ENCODE measurements around the gene AOPEP. TPM values are rescaled to one million over a fixed set of nuclear protein-coding genes. Genes with fewer than 3 reads are reported as not detected.

Gene AOPEP
- total RNA-seq, 1 donor from 2014 or later = 48.0 TPM

- peaks cover 2 to 4% (median 3%) of the 10 kb centered on the region in 3 donors for H3K36me3 ChIP-seq (ENCODE audit: control insufficient read depth in 3 of 3, insufficient read depth in 3 of 3, low read length in 3 of 3)
- H3K9ac ChIP-seq (ENCODE audit: low read depth in 1 of 3, low read length in 3 of 3) = no peak overlapping the region
- H3K4me3 ChIP-seq (ENCODE audit: low read length in 3 of 3) = no peak overlapping the region
- H3K4me1 ChIP-seq (ENCODE audit: control insufficient read depth in 3 of 3, insufficient read depth in 3 of 3, low read length in 3 of 3) = peaks cover 21 to 48% (median 46%) of the 10 kb centered on the region in 3 donors
- no peaks in the 10 kb centered on the region for H3K27me3 ChIP-seq (ENCODE audit: control insufficient read depth in 3 of 3, insufficient read depth in 3 of 3, low read length in 3 of 3)
- H3K27ac ChIP-seq (ENCODE audit: low read depth, low read length) = peak overlapping the region; percentile 71
- no peaks in the 10 kb centered on the region for H3K9me3 ChIP-seq (ENCODE audit: control insufficient read depth in 3 of 3, low read length in 3 of 3)
Observed at GRCh38 chr9:94807556-94807955, 81.1 kb downstream of the AOPEP start.

- H3K27me3 ChIP-seq (ENCODE audit: control insufficient read depth in 3 of 3, insufficient read depth in 3 of 3, low read length in 3 of 3) = no peaks in the 10 kb centered on the region
- no peak overlapping the region for H3K9ac ChIP-seq (ENCODE audit: low read depth in 1 of 3, low read length in 3 of 3)
- H3K4me3 ChIP-seq (ENCODE audit: low read length in 3 of 3) = no peak overlapping the region
- peaks cover 2 to 4% (median 3%) of the 10 kb centered on the region in 3 donors for H3K36me3 ChIP-seq (ENCODE audit: control insufficient read depth in 3 of 3, insufficient read depth in 3 of 3, low read length in 3 of 3)
- H3K4me1 ChIP-seq (ENCODE audit: control insufficient read depth in 3 of 3, insufficient read depth in 3 of 3, low read length in 3 of 3) = peaks cover 24 to 54% (median 52%) of the 10 kb centered on the region in 3 donors
- no peaks in the 10 kb centered on the region for H3K9me3 ChIP-seq (ENCODE audit: control insufficient read depth in 3 of 3, low read length in 3 of 3)
- H3K27ac ChIP-seq (ENCODE audit: low read depth, low read length) = peak overlapping the region; percentile 71
Observed at GRCh38 chr9:94808926-94809700, 82.6 kb downstream of the AOPEP start.

GRCh38 chr9:94809778-94810177 lies 83.3 kb downstream of the AOPEP start:
- Histone ChIP-seq H3K4me1 (ENCODE audit: control insufficient read depth in 3 of 3, insufficient read depth in 3 of 3, low read length in 3 of 3) (peaks cover 22 to 53% (median 52%) of the 10 kb centered on the region in 3 donors), H3K36me3 (ENCODE audit: control insufficient read depth in 3 of 3, insufficient read depth in 3 of 3, low read length in 3 of 3) (peaks cover 2 to 4% (median 3%) of the 10 kb centered on the region in 3 donors), H3K9me3 (ENCODE audit: control insufficient read depth in 3 of 3, low read length in 3 of 3) (no peaks in the 10 kb centered on the region), H3K9ac (ENCODE audit: low read depth in 1 of 3, low read length in 3 of 3) (no peak overlapping the region), H3K27ac (ENCODE audit: low read depth, low read length) (no peak overlapping the region), H3K27me3 (ENCODE audit: control insufficient read depth in 3 of 3, insufficient read depth in 3 of 3, low read length in 3 of 3) (no peaks in the 10 kb centered on the region), H3K4me3 (ENCODE audit: low read length in 3 of 3) (no peak overlapping the region)

GRCh38 chr9:94811074-94811473 lies 84.6 kb downstream of the AOPEP start:
- H3K27ac ChIP-seq (ENCODE audit: low read depth, low read length) = no peak overlapping the region
- H3K4me1 ChIP-seq (ENCODE audit: control insufficient read depth in 3 of 3, insufficient read depth in 3 of 3, low read length in 3 of 3) = peaks cover 15 to 41% (median 41%) of the 10 kb centered on the region in 3 donors
- peaks cover 2 to 4% (median 3%) of the 10 kb centered on the region in 3 donors for H3K36me3 ChIP-seq (ENCODE audit: control insufficient read depth in 3 of 3, insufficient read depth in 3 of 3, low read length in 3 of 3)

GRCh38 chr9:94812343-94812742 lies 85.8 kb downstream of the AOPEP start:
- H3K9me3 ChIP-seq (ENCODE audit: control insufficient read depth in 3 of 3, low read length in 3 of 3) = no peaks in the 10 kb centered on the region
- H3K9ac ChIP-seq (ENCODE audit: low read depth in 1 of 3, low read length in 3 of 3) = no peak overlapping the region
- H3K27me3 ChIP-seq (ENCODE audit: control insufficient read depth in 3 of 3, insufficient read depth in 3 of 3, low read length in 3 of 3) = no peaks in the 10 kb centered on the region
- peaks cover 2 to 4% (median 3%) of the 10 kb centered on the region in 3 donors for H3K36me3 ChIP-seq (ENCODE audit: control insufficient read depth in 3 of 3, insufficient read depth in 3 of 3, low read length in 3 of 3)
- no peak overlapping the region for H3K27ac ChIP-seq (ENCODE audit: low read depth, low read length)
- H3K4me3 ChIP-seq (ENCODE audit: low read length in 3 of 3) = no peak overlapping the region
- peaks cover 13 to 33% (median 31%) of the 10 kb centered on the region in 3 donors for H3K4me1 ChIP-seq (ENCODE audit: control insufficient read depth in 3 of 3, insufficient read depth in 3 of 3, low read length in 3 of 3)

More at GRCh38 chr9:94811074-94811473, 84.6 kb downstream of the AOPEP start:
- no peaks in the 10 kb centered on the region for H3K27me3 ChIP-seq (ENCODE audit: control insufficient read depth in 3 of 3, insufficient read depth in 3 of 3, low read length in 3 of 3)
- H3K9ac ChIP-seq (ENCODE audit: low read depth in 1 of 3, low read length in 3 of 3) = no peak overlapping the region
- no peaks in the 10 kb centered on the region for H3K9me3 ChIP-seq (ENCODE audit: control insufficient read depth in 3 of 3, low read length in 3 of 3)
- H3K4me3 ChIP-seq (ENCODE audit: low read length in 3 of 3) = no peak overlapping the region

GRCh38 chr9:94813379-94813778 lies 86.9 kb downstream of the AOPEP start:
- Histone ChIP-seq H3K36me3 (ENCODE audit: control insufficient read depth in 3 of 3, insufficient read depth in 3 of 3, low read length in 3 of 3) (peaks cover 0 to 4% (median 3%) of the 10 kb centered on the region in 3 donors), H3K4me3 (ENCODE audit: low read length in 3 of 3) (no peak overlapping the region), H3K27ac (ENCODE audit: low read depth, low read length) (no peak overlapping the region), H3K9ac (ENCODE audit: low read depth in 1 of 3, low read length in 3 of 3) (no peak overlapping the region), H3K27me3 (ENCODE audit: control insufficient read depth in 3 of 3, insufficient read depth in 3 of 3, low read length in 3 of 3) (no peaks in the 10 kb centered on the region), H3K4me1 (ENCODE audit: control insufficient read depth in 3 of 3, insufficient read depth in 3 of 3, low read length in 3 of 3) (peaks cover 8 to 23% (median 22%) of the 10 kb centered on the region in 3 donors), H3K9me3 (ENCODE audit: control insufficient read depth in 3 of 3, low read length in 3 of 3) (no peaks in the 10 kb centered on the region)

GRCh38 chr9:94817291-94818177 lies 91.0 kb downstream of the AOPEP start:
- no peak overlapping the region for H3K27ac ChIP-seq (ENCODE audit: low read depth, low read length)
- no peaks in the 10 kb centered on the region for H3K27me3 ChIP-seq (ENCODE audit: control insufficient read depth in 3 of 3, insufficient read depth in 3 of 3, low read length in 3 of 3)
- H3K4me3 ChIP-seq (ENCODE audit: low read length in 3 of 3) = no peak overlapping the region
- H3K36me3 ChIP-seq (ENCODE audit: control insufficient read depth in 3 of 3, insufficient read depth in 3 of 3, low read length in 3 of 3) = no peaks in the 10 kb centered on the region
- H3K9ac ChIP-seq (ENCODE audit: low read depth in 1 of 3, low read length in 3 of 3) = no peak overlapping the region
- peaks cover 15 to 22% (median 22%) of the 10 kb centered on the region in 3 donors for H3K4me1 ChIP-seq (ENCODE audit: control insufficient read depth in 3 of 3, insufficient read depth in 3 of 3, low read length in 3 of 3)
- no peaks in the 10 kb centered on the region for H3K9me3 ChIP-seq (ENCODE audit: control insufficient read depth in 3 of 3, low read length in 3 of 3)

- Histone ChIP-seq H3K4me1 (ENCODE audit: control insufficient read depth in 3 of 3, insufficient read depth in 3 of 3, low read length in 3 of 3) (peaks cover 11 to 23% (median 16%) of the 10 kb centered on the region in 3 donors), H3K36me3 (ENCODE audit: control insufficient read depth in 3 of 3, insufficient read depth in 3 of 3, low read length in 3 of 3) (no peaks in the 10 kb centered on the region), H3K27ac (ENCODE audit: low read depth, low read length) (no peak overlapping the region), H3K9ac (ENCODE audit: low read depth in 1 of 3, low read length in 3 of 3) (no peak overlapping the region), H3K4me3 (ENCODE audit: low read length in 3 of 3) (no peak overlapping the region), H3K9me3 (ENCODE audit: control insufficient read depth in 3 of 3, low read length in 3 of 3) (no peaks in the 10 kb centered on the region), H3K27me3 (ENCODE audit: control insufficient read depth in 3 of 3, insufficient read depth in 3 of 3, low read length in 3 of 3) (no peaks in the 10 kb centered on the region)
Observed at GRCh38 chr9:94818178-94818541, 91.7 kb downstream of the AOPEP start.

- Histone ChIP-seq H3K27me3 (ENCODE audit: control insufficient read depth in 3 of 3, insufficient read depth in 3 of 3, low read length in 3 of 3) (no peaks in the 10 kb centered on the region), H3K27ac (ENCODE audit: low read depth, low read length) (peak overlapping the region; percentile 45), H3K4me3 (ENCODE audit: low read length in 3 of 3) (no peak overlapping the region), H3K36me3 (ENCODE audit: control insufficient read depth in 3 of 3, insufficient read depth in 3 of 3, low read length in 3 of 3) (no peaks in the 10 kb centered on the region), H3K9me3 (ENCODE audit: control insufficient read depth in 3 of 3, low read length in 3 of 3) (no peaks in the 10 kb centered on the region), H3K9ac (ENCODE audit: low read depth in 1 of 3, low read length in 3 of 3) (no peak overlapping the region), H3K4me1 (ENCODE audit: control insufficient read depth in 3 of 3, insufficient read depth in 3 of 3, low read length in 3 of 3) (peaks cover 11 to 22% (median 16%) of the 10 kb centered on the region in 3 donors)
Observed at GRCh38 chr9:94819161-94819687, 92.7 kb downstream of the AOPEP start.
